Activated B cell treated with CpG ODN at 0.5 μM for 24 hours (primary cell): ENCODE data around the gene LRG1. TPM values are rescaled to one million over a fixed set of nuclear protein-coding genes. Genes with fewer than 3 reads are reported as not detected.

Experiments used
- ATAC-seq: fragments of 200-7000 bp; cut with Tn5 transposase; one replicate; pipeline ENCODE4 v1.10.0; 2021; ENCODE audit warnings: low read depth, mild to moderate bottlenecking, moderate library complexity
- CTCF ChIA-PET: fragments of 350-600 bp; sonication (Branson Sonifier 250); formaldehyde crosslinking; loops from one replicate; lab custom pipeline; 2021; ENCODE audit warnings: antibody characterized with exemption; lab: Charles Lee
- POLR2A ChIA-PET: fragments of 350-600 bp; sonication (Branson Sonifier 250); formaldehyde crosslinking; loops from one replicate; lab custom pipeline; 2021; ENCODE audit warnings: antibody characterized with exemption; lab: Charles Lee
- DNase-seq: peaks from one replicate; pipeline ENCODE4 v3.0.0; 2022
- H3K27ac Mint-ChIP-seq: one replicate; pipeline ENCODE4 v1.8.0; 2020; ENCODE audit warnings: mixed read lengths
- H3K27me3 Mint-ChIP-seq: one replicate; pipeline ENCODE4 v1.8.0; 2021; ENCODE audit warnings: mixed read lengths
- H3K36me3 Mint-ChIP-seq: one replicate; pipeline ENCODE4 v1.8.0; 2021; ENCODE audit warnings: low read depth, mixed read lengths
- H3K4me1 Mint-ChIP-seq: one replicate; pipeline ENCODE4 v1.8.0; 2021; ENCODE audit warnings: mixed read lengths
- H3K4me3 Mint-ChIP-seq: one replicate; pipeline ENCODE4 v1.8.0; 2020; ENCODE audit warnings: mild to moderate bottlenecking, mixed read lengths
- H3K9me3 Mint-ChIP-seq: one replicate; pipeline ENCODE4 v1.8.0; 2020; ENCODE audit warnings: mixed read lengths
- CTCF ChIP-seq: fragments of 200-600 bp; IDR thresholded peaks from one replicate; pipeline ENCODE4 v1.8.0; 2022; ENCODE audit warnings: antibody characterized with exemption, mild to moderate bottlenecking
- intact Hi-C: fragments of 100-400 bp; cut with micrococcal nuclease; formaldehyde crosslinking; loops from one replicate; pipeline ENCODE4 v1.15.1; 2024
- total RNA-seq: library from RNA; stranded (reverse); gene quantifications from 2 replicates; pipeline ENCODE4 v1.2.3, GENCODE V29; 2022

LRG1 gene
- total RNA-seq, 1 donor from 2014 or later, result 2.0 TPM

GRCh38 chr19:4578552-4579248 is 38.9 kb upstream of the LRG1 start:
- Mint-ChIP-seq H3K27me3 (peaks cover 55% of the 10 kb centered on the region), H3K27ac (no peak overlapping the region), H3K4me1 (peaks cover 13% of the 10 kb centered on the region), H3K36me3 (no peaks in the 10 kb centered on the region), H3K9me3 (no peaks in the 10 kb centered on the region), H3K4me3 (no peak overlapping the region)
- no peak for TF ChIP-seq CTCF
- ChIA-PET POLR2A (no interaction called here), CTCF (no interaction called here)
- ATAC-seq (no peak), DNase-seq (no peak)
- intact Hi-C loops, result no loop called here

- Mint-ChIP-seq H3K27ac (no peak overlapping the region), H3K4me3 (no peak overlapping the region), H3K27me3 (peaks cover 53% of the 10 kb centered on the region), H3K36me3 (no peaks in the 10 kb centered on the region), H3K4me1 (peaks cover 7% of the 10 kb centered on the region), H3K9me3 (no peaks in the 10 kb centered on the region)
- intact Hi-C loops, result no loop called here
- DNase-seq (no peak), ATAC-seq (no peak)
- CTCF ChIA-PET, result interaction anchor here (1.6 to 3.0 kb wide), 3 partner anchors 56 to 214 kb away, joined by 10 to 28 read pairs (median 14); partner anchors contain the start of gene FEM1A
- no peak for TF ChIP-seq CTCF
- POLR2A ChIA-PET, result no interaction called here
Measured at GRCh38 chr19:4577020-4577782, 37.4 kb upstream of the LRG1 start.

GRCh38 chr19:4576016-4576933 is 36.4 kb upstream of the LRG1 start:
- Mint-ChIP-seq H3K9me3 (no peaks in the 10 kb centered on the region), H3K27ac (no peak overlapping the region), H3K36me3 (no peaks in the 10 kb centered on the region), H3K4me1 (peaks cover 3% of the 10 kb centered on the region), H3K27me3 (peaks cover 48% of the 10 kb centered on the region), H3K4me3 (no peak overlapping the region)
- ChIA-PET POLR2A (interaction anchor here (0.5 to 0.6 kb wide), 2 partner anchors 58 to 97 kb away, joined by 4 to 16 read pairs; no protein-coding TSS in a partner anchor), CTCF (interaction anchor here (1.1 to 3.0 kb wide), 4 partner anchors 11 to 215 kb away, joined by 3 to 28 read pairs (median 12); partner anchors contain the start of gene FEM1A)
- ATAC-seq (peak; percentile 60), DNase-seq (peak; percentile 64)
- TF ChIP-seq CTCF, result no peak
- intact Hi-C loops, result loop anchor here (1.0 kb wide), 2 partner anchors 60 to 215 kb away; partner anchors contain the start of gene FEM1A

- ChIA-PET POLR2A (interaction anchor here (0.5 kb wide), 1 partner anchor 59 kb away, joined by 4 read pairs; no protein-coding TSS in a partner anchor), CTCF (interaction anchor here (1.1 to 3.0 kb wide), 4 partner anchors 12 to 215 kb away, joined by 3 to 28 read pairs (median 12); partner anchors contain the start of gene FEM1A)
- Mint-ChIP-seq H3K4me3 (no peak overlapping the region), H3K36me3 (no peaks in the 10 kb centered on the region), H3K27ac (no peak overlapping the region), H3K27me3 (peaks cover 48% of the 10 kb centered on the region), H3K4me1 (peaks cover 3% of the 10 kb centered on the region), H3K9me3 (no peaks in the 10 kb centered on the region)
- ATAC-seq, result no peak
- DNase-seq, result no peak
- TF ChIP-seq CTCF, result no peak
- intact Hi-C loops, result loop anchor here (1.0 kb wide), 2 partner anchors 61 to 216 kb away; partner anchors contain the start of gene FEM1A
Measured at GRCh38 chr19:4575267-4576015, 35.6 kb upstream of the LRG1 start.
